GM08714 (cell line): Measurements from ENCODE around the gene KRTAP2-3.
"Not testable (repeated sequence)": the region's sequence is repeated elsewhere in the genome, so short reads cannot be mapped to it uniquely, and the experiment has no call there.

Experiments
- H3K4me3 ChIP-seq: fragments of 200-500 bp; sonication (Bioruptor generic); 2 replicates; pipeline ENCODE4 v1.5.1; 2014; ENCODE audit warnings: mild to moderate bottlenecking, low read length, inconsistent platforms
- ZNF274 ChIP-seq: IDR thresholded peaks from 2 replicates; pipeline ENCODE4 v1.6.1; 2012; ENCODE audit warnings: mild to moderate bottlenecking, low read depth, low read length

KRTAP2-3 gene

GRCh38 chr17:41082626-41083025 lies 22.7 kb upstream of the KRTAP2-3 start:
- no peak overlapping the region for H3K4me3 ChIP-seq
- TF ChIP-seq ZNF274, result no peak

GRCh38 chr17:41076788-41077187 lies 16.9 kb upstream of the KRTAP2-3 start:
- H3K4me3 ChIP-seq, result no peak overlapping the region
- no peak for TF ChIP-seq ZNF274

DNA sequence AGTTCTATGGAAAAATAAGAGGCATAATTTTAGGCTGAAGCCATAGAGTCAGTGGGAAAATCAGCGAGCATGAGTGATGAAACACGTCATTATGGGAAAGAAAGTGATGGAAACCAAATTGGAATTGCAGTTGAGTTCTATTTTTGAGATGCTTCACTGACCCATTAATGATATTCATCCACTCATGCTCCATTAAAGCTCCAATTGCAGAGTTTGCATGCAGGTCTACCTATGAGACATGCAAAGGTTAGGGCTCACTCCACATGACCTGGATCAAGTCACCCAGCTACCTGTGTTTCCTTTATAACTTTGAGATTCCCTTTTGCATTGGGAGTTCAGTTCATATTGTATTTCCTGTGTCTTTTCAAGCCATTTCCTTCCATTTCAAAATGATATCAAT lies 13.8 kb upstream of the KRTAP2-3 start:
- no peak for TF ChIP-seq ZNF274
- H3K4me3 ChIP-seq, result no peak overlapping the region

- H3K4me3 ChIP-seq, result no peak overlapping the region
- no peak for TF ChIP-seq ZNF274
These were observed 11.9 kb upstream of the KRTAP2-3 start for GRCh38 chr17:41071606-41072360.

- no peak overlapping the region for H3K4me3 ChIP-seq
- TF ChIP-seq ZNF274, result no peak
These were observed 9.1 kb upstream of the KRTAP2-3 start for GRCh38 chr17:41069031-41069430.

- no peak overlapping the region for H3K4me3 ChIP-seq
- TF ChIP-seq ZNF274, result no peak
These were observed 7.4 kb upstream of the KRTAP2-3 start for GRCh38 chr17:41067281-41067680.

- no peak within 1 kb of the TSS for H3K4me3 ChIP-seq
- TF ChIP-seq ZNF274, result no peak
These were observed 6.1 kb upstream of the KRTAP2-3 start, which contains the start of gene KRTAP2-4 for GRCh38 chr17:41065829-41066624. TSS of gene KRTAP2-4 (minus strand) at chr17:41065879. CDS start at chr17:41065845, 34 bp downstream.

GRCh38 chr17:41065016-41065689 lies 5.2 kb upstream of the KRTAP2-3 start:
- H3K4me3 ChIP-seq, result not testable (repeated sequence)

GRCh38 chr17:41064301-41064700 lies 4.4 kb upstream of the KRTAP2-3 start:
- H3K4me3 ChIP-seq, result no peak overlapping the region
- TF ChIP-seq ZNF274, result no peak

DNA sequence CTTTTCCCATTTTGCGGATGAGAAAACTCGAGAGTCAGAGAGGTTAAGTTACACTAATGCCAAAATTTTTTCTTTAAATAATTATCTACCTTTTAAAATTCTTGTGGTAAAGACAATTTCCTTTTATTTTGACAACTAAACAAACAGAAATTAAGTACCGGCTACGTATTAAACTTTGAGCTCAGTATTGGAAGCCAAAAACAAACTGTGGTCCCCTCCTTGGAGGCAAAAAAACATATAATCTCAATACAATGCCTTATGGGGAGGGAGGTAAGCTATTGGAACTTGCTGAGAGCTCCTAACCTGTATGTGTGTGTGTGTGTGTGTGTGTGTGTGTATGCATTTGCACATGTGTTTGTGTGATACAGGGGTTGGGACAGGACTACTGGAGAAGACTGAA lies 3.5 kb upstream of the KRTAP2-3 start:
- no peak for TF ChIP-seq ZNF274
- no peak overlapping the region for H3K4me3 ChIP-seq

- H3K4me3 ChIP-seq, result no peak overlapping the region
- no peak for TF ChIP-seq ZNF274
These were observed 2.0 kb upstream of the KRTAP2-3 start for GRCh38 chr17:41061964-41062363.

GRCh38 chr17:41059276-41060051 lies 450 bp downstream of the KRTAP2-3 start:
- not testable (repeated sequence) for H3K4me3 ChIP-seq

DNA sequence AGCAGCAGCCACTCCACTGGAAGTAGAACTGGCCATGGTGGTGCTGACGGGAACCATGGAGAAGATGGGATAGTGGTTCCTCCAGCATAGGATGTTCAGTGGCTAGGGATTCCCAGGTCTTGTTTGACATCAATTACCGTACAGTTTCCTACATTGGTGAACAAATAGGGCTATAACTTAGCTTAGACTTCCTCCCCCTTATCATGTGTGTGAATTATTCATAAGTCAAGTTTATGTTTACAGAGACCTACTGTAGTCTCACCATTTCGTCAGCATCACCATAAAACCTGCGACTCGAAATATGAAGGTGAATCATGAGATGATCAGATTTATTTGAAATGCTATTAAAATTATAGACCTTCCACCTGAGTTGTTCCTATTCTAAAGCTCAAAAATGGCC lies 1.2 kb downstream of the KRTAP2-3 start:
- no peak overlapping the region for H3K4me3 ChIP-seq
- no peak for TF ChIP-seq ZNF274

- no peak for TF ChIP-seq ZNF274
- no peak overlapping the region for H3K4me3 ChIP-seq
These were observed 2.4 kb downstream of the KRTAP2-3 start for GRCh38 chr17:41057547-41057946.

DNA sequence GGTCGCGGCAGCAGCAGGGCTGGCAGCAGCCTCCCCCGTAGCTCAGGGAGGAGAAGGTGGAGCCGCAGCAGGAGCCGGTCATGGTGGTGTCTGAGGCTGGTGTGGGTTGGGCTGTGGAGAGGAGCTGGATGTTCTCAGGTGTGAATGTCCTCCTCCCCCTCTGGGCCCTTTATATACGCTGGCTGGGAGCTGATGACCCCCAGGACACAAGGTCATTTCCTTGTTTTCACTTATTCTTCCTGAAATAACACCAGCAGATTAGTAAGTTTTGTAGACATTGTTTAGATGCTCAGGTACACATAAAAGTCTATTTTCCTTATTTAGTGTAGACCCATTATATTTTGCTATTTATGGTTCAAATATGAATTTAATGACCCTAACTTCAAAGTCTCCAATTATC lies 4.8 kb downstream of the KRTAP2-3 start, which contains the start of gene KRTAP2-2:
Gene KRTAP2-2 (minus strand): TSS at position 101 of the 400 bp plus-strand sequence. CDS start 19 bp downstream, at position 82.
- not testable (repeated sequence) for H3K4me3 ChIP-seq

DNA sequence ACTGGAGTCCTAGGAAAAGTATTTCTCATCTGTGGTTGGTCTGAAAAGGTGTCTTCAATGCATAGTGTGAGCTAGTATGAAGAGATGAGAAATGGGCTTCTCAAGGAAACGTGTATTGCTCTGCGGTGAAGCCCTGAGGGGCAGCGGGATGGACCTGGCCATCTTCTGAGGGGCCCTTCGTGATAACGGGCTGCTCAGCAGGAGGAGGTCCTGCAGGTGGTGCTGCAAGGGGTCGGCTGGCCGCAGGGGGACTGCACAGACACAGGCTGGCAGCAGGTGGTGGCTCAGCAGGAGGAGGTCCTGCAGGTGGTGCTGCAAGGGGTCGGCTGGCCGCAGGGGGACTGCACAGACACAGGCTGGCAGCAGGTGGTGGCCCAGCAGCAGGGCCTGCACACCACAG lies 5.4 kb downstream of the KRTAP2-3 start:
- H3K4me3 ChIP-seq, result not testable (repeated sequence)
